ENCODE results near the gene CCR2.

Gene CCR2

DNA sequence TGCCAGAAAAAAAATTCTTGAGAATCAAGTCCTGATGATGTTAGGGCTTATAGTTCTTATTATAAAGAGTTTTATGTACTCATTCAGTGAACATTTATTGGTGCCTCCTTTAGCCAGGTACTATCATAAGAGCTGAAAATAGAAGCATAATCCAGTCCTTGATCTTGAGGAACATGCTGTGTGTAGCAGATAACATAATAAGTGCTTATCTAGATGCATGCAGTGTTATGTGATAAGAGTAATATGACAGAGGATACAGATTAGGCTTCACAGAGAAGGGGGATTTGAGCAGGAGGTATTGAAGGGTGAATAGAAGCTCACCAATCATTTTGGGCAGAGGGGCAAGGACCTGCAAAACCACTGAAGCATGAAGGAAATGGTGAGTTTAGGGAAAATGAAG lies 1.1 kb downstream of the CCR2 start:
- DNase-seq, result no peak

DNA sequence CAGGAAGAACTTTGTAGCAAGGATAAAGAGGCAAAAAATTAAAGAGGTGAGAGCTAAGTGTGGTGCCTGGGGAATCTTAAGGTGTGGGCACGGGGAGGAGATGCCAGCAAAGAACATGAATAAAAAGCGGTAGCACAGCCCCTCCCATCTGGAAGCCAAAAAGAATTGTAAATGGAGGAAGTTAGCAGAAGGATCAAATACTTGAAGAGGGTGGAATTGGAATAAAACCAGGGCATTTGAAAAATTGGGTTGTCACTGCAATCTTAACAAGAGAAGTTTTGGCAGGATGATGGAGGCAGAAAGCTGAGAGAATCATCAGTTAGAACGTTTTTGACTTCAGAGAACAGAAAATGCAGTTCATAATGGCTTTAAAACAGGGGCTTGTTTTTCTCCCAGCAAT lies 2.4 kb downstream of the CCR2 start:
- no peak for DNase-seq

DNA sequence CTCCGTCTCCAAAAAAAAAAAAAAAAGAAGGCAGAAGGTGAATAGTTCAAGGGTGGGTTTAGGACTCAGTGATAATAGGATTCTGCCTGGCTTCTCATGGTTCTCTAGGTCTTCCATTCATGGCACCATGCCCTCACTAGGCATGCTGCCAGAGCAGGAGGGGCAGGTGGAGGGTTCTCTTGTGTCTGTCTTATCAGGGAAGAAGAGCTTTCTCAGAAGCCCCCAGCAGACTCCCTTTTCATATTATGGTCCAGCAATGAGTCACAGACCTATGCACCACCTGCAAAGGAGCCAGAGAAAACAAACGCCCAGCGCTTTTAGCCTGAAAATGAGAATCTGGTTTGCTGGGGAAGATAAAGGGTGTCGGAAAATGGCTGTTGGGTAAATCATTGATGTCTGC lies 3.0 kb downstream of the CCR2 start:
- DNase-seq, result no peak

- DNase-seq, result no peak
These were observed 4.6 kb downstream of the CCR2 start for GRCh38 chr3:46358466-46358865.

DNA sequence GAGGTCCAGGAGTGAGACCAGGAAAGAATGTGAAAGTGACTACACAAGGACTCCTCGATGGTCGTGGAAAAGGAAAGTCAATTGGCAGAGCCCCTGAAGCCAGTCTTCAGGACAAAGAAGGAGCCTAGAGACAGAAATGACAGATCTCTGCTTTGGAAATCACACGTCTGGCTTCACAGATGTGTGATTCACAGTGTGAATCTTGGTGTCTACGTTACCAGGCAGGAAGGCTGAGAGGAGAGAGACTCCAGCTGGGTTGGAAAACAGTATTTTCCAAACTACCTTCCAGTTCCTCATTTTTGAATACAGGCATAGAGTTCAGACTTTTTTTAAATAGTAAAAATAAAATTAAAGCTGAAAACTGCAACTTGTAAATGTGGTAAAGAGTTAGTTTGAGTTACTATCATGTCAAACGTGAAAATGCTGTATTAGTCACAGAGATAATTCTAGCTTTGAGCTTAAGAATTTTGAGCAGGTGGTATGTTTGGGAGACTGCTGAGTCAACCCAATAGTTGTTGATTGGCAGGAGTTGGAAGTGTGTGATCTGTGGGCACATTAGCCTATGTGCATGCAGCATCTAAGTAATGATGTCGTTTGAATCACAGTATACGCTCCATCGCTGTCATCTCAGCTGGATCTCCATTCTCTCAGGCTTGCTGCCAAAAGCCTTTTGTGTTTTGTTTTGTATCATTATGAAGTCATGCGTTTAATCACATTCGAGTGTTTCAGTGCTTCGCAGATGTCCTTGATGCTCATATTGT lies 6.0 kb downstream of the CCR2 start:
- DNase-seq, result peak; percentile 36

DNA sequence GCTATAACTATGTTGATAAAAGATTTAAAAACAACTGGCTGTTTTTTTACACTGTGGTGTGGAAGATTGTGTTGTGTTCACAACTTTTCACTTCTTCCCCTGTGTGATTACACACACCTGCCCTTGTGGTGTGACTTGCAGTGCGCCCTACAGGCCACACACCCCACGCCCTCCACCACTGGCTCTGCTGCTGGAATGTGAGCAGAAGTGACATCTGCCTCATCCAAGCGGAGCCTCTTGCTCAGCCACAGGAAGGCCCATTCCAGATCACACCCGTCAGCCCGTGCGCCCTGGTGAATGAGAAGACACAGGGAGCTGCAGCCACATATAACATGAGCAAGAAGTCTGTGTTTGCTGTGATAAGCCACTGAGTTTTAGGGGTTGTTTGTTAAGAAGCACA lies 7.0 kb downstream of the CCR2 start:
- DNase-seq, result no peak

DNA sequence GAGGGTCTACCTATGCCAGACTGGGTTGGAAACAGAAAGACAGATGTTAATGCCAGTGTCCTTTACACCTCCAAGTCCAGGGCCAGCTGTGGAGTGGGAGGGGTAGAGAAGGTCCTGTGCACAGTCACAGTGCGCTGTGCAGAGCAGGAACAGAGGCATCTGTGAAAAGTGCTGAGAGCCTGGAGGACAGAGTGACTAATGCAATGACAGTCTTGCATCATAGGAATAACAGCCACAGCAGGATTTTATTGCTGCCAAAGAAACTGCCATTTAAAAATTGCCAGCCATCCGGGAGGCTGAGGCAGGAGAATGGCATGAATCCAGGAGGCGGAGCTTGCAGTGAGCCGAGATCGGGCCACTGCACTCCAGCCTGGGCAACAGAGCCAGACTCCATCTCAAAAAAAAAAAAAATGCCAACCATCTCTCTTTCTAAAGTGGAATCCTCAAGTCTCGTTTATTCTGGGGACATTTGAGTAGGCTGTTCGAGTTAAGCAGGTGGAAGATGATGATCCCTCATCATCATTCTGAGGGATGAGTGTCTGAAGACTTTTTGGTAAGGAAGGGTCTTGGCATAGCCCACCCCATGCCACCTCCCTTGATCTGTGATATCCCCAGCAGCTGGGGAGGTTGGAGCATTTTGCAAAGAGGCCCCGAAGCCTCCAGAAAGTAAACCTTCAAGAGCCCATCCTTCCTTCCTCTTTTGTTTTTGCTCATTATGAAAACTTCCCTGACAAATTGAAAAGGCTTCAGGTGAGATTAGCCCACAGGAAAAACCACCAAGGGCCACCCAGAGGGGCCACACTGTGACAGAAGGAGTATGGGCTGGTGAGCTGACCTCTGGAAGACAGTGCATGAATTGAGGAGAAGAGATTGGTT lies 7.7 kb downstream of the CCR2 start:
- peak; percentile 25 for DNase-seq

- no peak for DNase-seq
These were observed 11.1 kb downstream of the CCR2 start for GRCh38 chr3:46365041-46365440.

DNA sequence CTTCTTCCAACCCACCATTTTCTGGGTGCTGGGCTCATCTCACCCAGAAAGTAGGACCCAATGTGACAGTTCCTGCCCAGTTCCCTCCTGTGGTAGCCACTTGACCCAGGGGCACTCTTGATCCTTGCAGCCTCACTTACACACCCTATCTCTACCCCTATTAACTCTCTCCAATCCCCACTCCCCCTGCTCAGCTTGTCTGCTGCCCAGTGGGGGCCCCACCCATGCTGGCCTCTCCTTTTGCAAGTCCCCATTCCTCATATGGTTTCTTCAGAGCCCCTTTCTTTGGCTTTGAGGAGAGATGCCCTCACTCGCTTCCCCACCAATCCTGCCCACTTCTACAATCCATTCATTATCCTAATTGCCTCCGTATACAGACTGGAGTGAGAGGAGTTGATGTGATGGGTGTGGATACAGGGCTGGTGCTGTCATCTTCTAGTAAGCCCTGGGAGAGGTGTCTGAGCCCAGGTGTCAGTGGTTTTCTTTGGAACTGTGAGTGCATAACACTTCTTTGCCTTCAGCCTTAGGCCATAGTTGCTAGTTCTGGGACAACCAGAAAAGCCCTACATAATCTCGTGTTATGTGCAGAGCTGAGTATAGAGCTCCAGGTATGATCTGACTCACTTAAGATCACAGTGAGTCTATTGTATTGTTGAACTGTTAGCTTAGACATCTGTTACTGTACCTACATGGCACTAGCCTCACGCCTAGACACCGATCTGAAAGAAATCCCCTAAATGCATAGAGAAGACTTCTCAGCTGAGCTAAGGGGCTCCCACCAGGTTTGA lies 12.0 kb downstream of the CCR2 start:
- no peak for DNase-seq

DNA sequence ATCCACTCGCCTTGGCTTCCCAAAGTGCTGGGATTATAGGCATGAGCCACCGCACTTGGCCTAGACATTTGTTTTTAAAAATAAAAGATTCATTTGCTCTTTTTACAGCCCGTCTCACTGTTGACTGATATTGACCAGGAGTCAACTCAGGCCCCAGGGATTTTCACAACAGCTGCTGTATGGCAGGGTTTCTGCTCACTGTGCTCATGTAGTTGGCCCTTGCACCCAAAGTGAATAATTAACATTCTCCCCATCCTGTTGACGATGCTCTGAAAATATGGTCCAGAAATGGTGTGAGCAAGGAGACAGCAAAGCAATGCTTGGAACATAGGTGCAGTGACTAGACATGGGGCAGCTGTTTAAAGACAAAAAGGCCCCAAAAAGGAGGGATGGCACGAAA lies 13.9 kb downstream of the CCR2 start:
- no peak for DNase-seq

GRCh38 chr3:46368569-46368968 lies 14.7 kb downstream of the CCR2 start:
- DNase-seq, result peak; percentile 76

- no peak for DNase-seq
These were observed 15.2 kb downstream of the CCR2 start for GRCh38 chr3:46369151-46369550.

DNA sequence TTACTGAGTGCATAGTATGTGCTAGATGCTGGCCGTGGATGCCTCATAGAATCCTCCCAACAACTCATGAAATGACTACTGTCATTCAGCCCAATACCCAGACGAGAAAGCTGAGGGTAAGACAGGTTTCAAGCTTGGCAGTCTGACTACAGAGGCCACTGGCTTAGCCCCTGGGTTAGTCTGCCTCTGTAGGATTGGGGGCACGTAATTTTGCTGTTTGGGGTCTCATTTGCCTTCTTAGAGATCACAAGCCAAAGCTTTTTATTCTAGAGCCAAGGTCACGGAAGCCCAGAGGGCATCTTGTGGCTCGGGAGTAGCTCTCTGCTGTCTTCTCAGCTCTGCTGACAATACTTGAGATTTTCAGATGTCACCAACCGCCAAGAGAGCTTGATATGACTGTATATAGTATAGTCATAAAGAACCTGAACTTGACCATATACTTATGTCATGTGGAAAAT lies 15.8 kb downstream of the CCR2 start:
- no peak for DNase-seq

GRCh38 chr3:46370839-46371518 lies 17.1 kb downstream of the CCR2 start, which contains the start of gene CCR5:
Gene CCR5 (plus strand): TSS chr3:46370946. CDS start chr3:46372903, 1,957 bp downstream.
- DNase-seq, result peak; percentile 51

- DNase-seq, result no peak
These were observed 17.8 kb downstream of the CCR2 start for GRCh38 chr3:46371519-46372340.

- no peak for DNase-seq
These were observed 18.8 kb downstream of the CCR2 start for GRCh38 chr3:46372492-46373359.

- no peak for DNase-seq
These were observed 20.8 kb downstream of the CCR2 start for GRCh38 chr3:46374755-46375154.

GRCh38 chr3:46375218-46375617 lies 21.3 kb downstream of the CCR2 start:
- no peak for DNase-seq

DNA sequence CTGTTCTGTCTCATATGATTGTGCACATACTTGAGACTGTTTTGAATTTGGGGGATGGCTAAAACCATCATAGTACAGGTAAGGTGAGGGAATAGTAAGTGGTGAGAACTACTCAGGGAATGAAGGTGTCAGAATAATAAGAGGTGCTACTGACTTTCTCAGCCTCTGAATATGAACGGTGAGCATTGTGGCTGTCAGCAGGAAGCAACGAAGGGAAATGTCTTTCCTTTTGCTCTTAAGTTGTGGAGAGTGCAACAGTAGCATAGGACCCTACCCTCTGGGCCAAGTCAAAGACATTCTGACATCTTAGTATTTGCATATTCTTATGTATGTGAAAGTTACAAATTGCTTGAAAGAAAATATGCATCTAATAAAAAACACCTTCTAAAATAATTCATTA lies 21.9 kb downstream of the CCR2 start:
- DNase-seq, result no peak

DNA sequence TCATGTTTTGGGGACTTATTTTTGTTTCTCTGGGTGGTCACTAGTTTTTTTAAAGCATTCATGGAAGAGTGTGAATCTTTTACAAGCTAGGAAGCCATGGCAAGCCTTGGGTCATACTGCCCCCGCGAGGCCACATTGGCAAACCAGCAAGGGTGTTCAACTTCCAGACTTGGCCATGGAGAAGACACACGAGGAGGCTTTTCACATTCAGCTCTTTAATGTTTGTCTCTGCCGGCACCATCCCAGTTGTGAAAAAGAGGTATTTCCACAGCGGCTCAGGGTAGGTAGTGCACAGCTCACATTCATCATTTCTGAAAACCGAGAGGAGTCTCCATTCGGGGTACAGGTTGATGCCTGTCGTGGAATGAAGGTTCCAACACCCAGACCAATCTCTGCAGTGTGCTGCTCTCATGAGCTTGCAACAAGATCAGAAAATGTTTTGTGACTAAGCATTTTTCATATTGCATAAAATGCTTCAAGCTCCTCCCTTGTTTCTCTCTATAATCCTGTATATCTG lies 24.6 kb downstream of the CCR2 start:
- peak; percentile 71 for DNase-seq

All from CD4-positive, alpha-beta T cell treated with Interleukin-6 for 4 hours (primary cell).